GM18508 (cell line): ENCODE data around the gene FUBP1.
A peak's percentile ranks its signal among the peaks of the same experiment; 100 is the strongest.
"Not testable (repeated sequence)": the region's sequence is repeated elsewhere in the genome, so short reads cannot be mapped to it uniquely, and the experiment has no call there.

Experiments
- ATAC-seq: cut with Tn5 transposase; IDR thresholded peaks from one replicate; pipeline ENCODE4 v1.9.1; 2021; ENCODE audit warnings: moderate number of reproducible peaks; ENCODE audit not compliant: insufficient read depth, unreplicated experiment

The FUBP1 gene, protein sequence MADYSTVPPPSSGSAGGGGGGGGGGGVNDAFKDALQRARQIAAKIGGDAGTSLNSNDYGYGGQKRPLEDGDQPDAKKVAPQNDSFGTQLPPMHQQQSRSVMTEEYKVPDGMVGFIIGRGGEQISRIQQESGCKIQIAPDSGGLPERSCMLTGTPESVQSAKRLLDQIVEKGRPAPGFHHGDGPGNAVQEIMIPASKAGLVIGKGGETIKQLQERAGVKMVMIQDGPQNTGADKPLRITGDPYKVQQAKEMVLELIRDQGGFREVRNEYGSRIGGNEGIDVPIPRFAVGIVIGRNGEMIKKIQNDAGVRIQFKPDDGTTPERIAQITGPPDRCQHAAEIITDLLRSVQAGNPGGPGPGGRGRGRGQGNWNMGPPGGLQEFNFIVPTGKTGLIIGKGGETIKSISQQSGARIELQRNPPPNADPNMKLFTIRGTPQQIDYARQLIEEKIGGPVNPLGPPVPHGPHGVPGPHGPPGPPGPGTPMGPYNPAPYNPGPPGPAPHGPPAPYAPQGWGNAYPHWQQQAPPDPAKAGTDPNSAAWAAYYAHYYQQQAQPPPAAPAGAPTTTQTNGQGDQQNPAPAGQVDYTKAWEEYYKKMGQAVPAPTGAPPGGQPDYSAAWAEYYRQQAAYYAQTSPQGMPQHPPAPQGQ

DNA sequence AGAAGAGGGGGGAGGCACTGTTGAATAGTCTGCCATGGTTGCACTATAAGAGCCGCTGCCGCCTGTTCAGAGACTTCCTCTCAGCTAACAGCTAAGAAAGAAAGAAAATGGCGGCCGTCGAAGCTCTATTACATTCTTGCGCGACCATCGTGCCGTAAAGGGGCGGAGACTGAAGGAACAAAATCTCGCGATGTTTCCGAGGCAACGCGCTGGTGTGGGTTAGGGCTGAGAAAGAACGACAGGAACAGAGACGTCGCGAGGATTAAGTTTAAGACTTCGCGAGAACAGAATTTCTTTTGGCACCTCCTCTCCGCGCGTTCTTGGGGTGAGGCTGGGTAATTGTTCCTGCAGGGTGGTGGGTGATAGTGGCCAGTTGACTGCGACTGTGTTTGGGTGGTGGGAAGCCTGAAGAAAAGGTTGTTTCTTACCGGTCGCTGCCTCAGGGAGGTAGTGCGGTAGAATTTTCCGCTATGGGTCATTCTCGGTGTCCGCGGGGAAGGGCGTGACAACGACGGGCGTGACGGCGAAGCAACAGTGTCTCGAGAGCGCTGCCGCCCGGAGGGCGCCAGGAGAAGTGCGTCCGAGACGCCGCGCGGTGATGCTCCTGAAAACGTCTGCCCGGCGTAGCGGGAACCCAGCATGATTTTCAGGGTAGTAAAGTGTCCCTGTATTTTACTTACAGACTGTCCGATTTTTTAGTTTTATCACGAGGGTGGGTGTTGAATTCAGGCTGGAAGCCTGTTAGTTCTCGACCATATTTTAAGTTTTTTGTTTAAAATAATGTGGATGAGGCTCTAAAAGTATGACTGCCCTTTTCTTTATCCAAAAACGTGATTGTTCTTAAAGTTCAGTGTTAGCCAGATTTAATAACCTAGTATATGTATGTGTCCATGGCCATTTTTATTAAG, at the start of gene FUBP1:
FUBP1 (minus strand) TSS at position 104 of the 908 bp plus-strand sequence; CDS start at position 36, 68 bp downstream.
- peak; percentile 55 for ATAC-seq

DNA sequence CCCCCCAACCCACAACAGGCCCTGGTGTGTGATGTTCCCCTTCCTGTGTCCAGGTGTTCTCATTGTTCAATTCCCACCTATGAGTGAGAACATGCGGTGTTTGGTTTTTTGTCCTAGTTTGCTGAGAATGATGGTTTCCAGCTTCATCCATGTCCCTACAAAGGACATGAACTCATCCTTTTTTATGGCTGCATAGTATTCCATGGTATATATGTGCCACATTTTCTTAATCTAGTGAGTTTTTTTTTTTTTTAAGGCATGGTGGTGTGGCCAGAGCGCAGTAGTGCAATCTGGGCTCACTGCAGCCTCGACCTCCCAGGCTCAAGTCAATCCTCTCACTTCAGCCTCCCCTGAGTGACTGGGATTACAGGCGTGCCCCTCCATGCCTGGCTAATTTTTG, 42.3 kb upstream of the FUBP1 start:
- not testable (repeated sequence) for ATAC-seq

DNA sequence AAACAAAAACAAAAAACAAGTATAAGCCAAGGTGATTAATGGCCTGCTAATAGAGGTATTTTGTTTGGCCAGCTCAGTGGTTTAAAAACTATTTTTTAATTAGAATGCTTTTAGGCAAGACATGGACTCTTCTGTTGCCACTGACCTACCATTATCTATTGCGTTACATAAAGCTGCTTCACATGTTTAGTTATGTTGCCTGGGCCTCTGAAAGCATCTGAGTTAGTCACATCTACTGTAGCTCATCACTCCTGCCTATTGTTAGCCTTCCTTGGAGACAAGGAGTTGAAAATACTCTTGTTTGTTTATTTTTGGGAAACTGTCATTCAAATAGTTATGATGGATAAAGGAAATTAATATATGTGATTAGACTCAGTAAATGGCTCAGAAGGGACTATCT, 40.2 kb upstream of the FUBP1 start:
- ATAC-seq = no peak

DNA sequence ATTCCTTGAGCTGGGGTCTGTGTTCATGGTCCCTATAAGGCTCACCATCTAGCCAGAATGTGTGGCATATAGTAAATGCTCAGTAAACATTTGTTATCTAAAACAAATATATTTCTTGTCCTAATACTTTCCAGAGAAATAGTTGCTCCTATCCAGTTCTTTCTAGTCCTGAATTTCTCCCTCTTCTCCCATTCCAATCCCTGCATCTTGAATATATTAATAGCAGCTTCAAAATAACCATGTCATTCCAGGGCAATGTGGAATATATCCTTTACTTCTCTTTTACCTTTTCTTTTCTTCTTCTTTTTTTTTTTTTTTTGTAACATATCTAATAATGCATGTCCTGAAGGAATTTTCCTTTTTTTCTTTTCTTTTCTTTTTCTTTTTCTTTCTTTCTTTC, 36.3 kb upstream of the FUBP1 start:
- ATAC-seq = no peak

DNA sequence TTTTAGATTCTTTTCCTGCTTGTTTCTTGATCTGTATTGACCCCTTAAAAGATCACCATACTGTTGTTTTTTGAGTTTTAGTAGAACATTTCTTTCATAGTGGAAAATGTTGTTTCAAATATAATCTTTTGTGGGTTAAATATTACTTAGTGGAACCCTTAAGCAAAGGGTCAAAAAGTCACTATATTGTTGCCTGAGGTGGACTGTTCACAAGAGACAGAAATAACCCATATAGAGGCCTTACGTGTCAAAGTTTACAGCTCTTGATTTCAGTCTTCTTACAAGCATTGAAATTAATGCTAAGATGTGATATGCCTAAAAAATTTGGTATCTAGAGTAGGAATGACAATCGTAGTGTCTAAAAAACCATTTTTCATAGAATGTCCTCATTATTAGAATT, 32.2 kb upstream of the FUBP1 start:
- no peak for ATAC-seq

DNA sequence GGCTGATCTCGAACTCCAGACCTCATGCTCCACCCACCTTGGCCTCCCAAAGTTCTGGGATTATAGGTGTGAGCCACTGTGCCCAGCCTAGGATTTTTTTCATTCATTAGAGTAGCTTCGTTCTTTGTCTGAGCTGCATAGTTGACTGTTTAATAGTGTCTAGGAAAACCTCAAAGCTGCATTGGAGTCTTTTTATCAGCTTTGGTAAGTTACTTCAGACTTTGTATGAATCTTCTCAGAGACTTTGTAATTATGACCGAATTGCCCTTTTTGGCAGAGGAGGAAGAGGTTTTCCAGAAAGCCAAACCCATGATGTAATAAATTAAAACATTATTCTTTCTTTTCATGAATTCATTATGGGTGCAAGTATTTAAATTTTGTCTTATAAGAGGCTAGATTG, 31.0 kb upstream of the FUBP1 start:
- ATAC-seq = no peak

DNA sequence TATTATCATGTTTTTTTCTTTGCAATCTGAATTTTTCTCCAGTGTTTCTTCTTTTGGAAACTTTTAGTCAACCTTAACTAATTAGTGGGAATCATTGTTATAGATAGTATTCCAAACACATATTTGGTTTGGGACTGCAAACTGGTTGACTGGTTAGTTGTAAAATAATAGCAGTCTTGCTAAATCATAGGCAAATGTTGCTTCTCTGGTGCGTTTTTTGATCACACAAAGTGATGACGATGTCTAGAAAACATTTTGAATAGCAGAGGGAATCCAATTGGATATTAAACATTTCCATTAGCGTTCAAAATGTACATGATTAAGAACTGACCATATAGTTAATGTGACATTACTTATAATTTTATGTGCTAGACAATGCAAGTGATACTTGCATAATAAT, 30.4 kb upstream of the FUBP1 start:
- ATAC-seq = no peak

DNA sequence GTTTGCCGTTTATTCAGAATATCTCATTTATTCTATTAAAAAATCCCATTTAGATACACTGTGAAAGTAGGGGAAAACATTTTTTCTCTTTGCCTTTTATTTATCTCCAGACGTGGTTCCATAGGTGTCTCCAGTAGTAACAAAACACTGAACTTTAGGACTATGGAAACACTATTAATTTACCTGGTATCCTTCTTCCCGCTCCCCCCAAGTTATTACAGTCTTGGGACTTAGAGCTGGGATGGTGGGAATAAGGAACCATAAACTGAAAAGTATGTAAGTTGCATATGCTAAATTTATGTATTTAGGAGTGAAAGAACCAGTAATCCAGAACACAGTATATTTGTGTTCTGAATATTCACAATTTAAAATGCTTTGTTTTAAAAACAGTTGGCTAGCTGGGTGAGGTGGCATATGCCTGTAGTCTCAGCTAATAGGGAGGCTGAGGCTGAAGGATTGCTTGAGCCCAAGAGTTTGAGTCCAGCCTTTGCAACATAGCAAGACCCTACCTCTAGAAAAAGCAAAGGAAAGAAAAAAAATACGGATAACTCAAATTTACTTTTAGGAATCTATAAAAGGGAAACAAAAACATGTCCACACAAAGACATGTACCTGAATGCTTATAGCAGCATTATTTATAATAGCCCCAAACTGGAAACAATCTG, 28.9 kb upstream of the FUBP1 start:
- ATAC-seq = no peak

DNA sequence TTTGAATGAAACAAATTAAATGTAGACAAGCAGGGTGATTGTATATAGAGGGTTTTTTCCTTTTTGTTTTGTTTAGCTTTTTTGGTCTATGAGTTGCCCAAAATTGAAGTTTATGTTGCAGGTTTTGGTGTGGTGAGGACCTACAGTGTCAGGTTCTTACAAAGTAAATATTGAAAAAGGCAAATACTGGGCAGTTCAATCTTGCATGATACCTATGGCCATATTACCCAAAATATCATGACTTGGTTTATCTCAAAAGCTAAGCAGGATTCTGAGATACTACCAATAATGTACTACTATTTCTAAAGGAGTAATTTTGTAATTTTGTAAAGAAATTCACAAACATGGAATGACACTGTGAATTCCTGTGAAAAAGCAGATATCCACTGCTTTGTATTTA, 27.6 kb upstream of the FUBP1 start:
- no peak for ATAC-seq

DNA sequence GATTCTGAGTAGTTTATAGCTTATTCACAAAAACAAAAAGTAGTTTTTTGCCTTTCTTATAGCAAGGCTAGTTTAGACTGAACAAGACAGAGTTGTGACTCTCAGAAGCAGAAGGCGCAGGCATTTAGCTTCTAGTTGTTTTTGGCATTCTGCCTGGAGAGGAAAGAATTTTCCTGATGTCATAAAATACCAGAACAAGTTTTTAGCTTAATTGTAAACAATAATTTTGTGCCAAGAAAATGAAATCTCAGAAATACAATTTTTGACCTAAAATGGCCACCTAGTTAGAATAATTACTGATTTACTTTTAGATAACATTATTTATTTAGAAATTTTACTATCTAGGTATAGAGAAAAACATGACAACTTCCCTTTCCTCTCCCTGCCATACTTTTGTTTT, 26.9 kb upstream of the FUBP1 start:
- no peak for ATAC-seq

DNA sequence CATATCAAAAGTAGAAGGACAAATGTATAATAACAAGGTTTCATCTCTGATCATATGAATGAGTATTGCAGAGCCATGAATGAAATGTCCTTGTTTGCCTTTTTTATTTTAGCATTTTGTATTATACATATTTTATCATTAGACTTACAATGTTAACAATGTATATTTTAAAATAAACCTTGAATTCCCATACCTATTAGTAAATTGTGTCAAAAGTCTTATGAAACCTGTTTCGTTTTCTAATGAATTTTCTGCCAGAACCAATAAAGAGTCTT, 26.5 kb upstream of the FUBP1 start:
- no peak for ATAC-seq

DNA sequence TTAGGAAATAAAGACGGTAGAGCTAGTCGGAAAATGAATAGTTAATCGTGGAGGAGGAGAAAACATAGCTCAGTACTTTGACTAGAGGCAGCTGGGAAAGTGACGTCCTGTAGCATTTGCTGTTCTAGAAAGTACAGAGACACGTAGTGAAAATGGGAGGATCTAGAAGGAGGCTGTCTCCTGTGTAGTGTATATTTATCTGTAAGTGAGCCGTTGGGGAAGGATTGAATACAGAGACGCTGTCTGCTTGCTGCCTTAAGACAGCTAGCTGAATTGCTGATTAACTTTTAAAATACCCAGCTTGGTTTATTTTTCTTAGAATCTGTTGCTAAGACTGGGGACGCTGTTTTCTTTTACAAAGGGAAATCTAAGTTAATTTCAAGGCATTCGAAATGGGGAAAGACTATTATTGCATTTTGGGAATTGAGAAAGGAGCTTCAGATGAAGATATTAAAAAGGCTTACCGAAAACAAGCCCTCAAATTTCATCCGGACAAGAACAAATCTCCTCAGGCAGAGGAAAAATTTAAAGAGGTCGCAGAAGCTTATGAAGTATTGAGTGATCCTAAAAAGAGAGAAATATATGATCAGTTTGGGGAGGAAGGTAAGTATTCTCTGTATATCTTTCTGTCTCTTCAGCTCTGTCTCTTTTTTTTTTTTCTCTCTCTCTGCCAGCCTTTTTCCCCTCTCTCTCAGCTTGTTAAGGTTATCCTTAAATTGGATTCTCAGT, 26.0 kb upstream of the FUBP1 start, which contains the start of gene DNAJB4:
DNAJB4 (plus strand) TSS at position 221 of the 729 bp plus-strand sequence; CDS start at position 393, 172 bp downstream.
- ATAC-seq = peak; percentile 97

DNA sequence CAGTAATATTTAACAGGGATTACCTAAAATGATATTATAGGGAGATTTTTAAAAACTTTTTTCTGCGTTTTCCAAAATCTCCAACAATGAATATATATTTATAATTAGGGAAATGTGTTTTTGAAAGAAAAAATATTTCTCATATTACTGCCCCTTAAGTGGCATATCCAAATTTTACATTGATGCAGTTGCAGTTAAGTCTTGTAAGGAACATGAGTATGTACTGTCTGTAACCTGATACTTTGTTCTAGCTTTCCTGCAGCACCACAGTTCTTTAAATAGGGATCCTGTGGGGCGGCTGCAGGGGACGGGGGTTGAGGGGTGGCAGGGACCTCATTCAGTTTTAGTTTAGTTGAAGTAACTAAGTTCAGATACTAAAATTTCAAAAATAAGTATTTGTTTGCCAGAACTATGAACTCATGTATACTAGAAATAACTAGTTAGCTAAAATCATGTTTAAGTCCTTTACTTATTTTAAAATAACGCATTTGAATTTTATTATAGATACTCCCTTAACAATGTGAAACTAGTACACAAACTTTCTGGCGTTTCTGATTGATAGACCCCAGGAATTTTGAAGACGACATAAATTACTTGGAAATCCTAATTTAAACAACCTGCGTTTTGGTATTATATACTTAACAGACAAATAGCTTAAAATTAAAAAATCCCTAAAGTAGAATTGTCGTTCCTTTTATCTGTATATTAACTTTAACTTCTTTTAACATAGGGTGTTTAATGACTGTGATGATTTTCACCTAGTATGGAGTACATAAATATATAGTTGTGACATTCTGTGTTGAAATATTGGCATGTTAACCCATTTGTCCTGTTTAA, 25.2 kb upstream of the FUBP1 start:
- ATAC-seq = peak; percentile 29

DNA sequence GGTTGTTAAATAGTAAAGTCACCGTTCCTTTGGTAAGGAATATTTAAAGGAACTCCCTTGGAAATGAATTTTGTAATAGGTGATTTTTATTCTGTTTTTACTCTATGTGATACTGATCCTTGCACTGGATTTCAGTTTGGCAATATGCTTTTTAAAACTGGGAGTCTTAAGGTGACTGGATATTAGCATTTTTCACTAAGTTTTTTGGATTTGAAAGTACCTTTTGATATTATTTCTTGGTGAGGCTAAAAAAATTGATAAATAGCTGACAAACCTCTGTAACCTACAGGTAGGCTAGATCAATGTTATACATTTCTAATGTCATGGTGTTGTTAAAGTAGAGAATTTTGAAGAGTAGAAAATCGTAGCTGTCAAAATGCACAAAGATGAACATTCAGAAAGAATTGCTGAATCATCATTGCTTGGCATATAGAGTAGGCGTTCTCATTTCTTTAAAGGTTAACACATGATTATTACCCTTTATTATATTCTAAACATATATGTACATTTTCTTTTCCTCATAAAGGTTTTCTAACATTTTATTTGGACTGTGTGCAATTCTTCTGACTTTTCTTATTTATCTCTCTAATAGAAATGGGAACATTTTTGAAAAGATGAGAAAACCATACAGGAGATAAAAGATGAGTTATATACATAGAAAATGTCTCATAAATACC, 24.3 kb upstream of the FUBP1 start:
- no peak for ATAC-seq

DNA sequence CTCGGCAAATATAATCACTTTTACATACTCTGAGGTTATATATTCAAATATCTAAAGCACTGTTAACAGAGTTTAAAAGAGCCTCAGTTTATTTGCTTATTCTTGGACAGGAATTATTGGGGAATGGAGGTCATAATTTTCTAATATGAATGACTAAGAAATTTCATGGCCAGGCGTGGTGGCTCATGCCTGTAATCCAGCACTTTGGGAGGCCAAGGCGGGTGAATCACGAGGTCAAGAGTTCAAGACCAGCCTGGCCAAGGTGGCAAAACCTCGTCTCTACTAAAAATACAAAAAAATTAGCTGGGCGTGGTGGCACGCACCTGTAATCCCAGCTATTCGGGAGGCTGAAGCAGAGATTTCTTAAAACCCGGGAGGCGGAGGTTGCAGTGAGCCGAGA, 21.7 kb upstream of the FUBP1 start:
- ATAC-seq = not testable (repeated sequence)

DNA sequence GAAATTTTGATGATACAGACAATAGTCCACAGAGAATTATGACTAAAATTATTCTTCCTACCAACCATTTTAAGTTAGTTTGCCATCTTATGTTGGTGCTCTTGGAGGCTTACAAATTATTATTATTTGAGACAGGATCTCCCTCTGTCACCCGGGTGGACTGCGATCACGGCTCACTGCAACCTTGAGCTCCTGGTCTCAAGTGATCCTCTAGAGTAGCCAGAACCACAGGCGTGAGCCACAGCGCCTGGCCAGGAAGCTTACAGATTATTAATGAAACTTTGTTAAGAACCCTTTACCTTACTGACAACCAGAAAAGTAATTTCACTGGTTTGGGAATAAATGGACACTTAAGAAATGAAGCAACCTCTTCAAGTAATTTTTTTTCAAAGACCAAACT, 17.9 kb upstream of the FUBP1 start:
- no peak for ATAC-seq

DNA sequence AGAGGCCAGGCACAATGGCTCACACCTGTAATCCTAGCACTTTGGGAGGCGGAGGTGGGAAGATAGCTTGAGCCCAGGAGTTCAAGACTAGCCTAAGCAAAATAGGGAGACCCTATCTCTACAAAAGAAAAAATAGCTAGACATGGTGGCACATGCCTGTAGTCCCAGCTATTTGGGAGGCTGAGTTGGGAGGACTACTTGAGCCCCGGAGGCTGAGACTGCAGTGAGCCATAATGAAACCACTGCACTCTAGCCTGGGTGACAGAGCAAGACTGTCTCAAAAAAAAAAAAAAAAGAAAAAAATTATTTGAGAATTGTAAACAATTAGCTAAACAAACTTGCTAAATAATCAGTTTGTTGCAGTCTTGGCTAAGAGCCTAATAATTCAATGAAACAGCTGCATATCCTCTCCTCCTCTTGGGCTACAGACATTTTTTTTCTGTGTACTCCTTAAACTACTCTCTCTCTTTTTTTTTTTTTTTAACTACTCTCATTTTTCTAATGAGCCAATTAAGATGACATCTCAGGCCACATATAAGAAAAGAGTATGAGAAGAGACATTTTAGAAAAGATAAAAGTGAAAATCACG, 15.3 kb upstream of the FUBP1 start:
- no peak for ATAC-seq

DNA sequence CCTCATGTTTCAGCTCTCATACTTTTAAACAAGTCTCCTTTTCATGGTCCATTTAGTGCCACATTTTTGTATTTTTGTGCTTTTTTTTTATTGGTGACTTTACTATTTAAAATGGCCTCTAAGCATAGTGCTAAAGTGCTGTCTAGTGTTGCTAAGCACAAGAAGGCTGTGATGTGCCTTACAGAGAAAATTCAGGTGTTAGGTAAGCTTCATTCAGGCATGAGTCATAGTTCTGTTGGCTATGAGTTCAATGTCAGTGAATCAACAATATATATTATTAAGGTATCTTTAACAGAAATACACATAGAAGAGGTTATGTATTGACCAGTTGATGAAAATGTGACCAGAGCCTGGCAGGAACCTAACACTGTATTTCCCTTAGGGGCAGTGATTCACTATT, 12.8 kb upstream of the FUBP1 start:
- ATAC-seq = no peak
